Mammary epithelial cell (primary cell): Measurements from ENCODE around the gene TIAM2.

Experiments
- CTCF ChIP-seq, 2 donors: IDR thresholded peaks in 1 of 2; conservative IDR thresholded peaks in 1 of 2; 2 replicates each; pipeline ENCODE4 v1.5.1; 2011 to 2012; ENCODE audit warnings: inconsistent platforms in 2 of 2, low read length in 2 of 2, mild to moderate bottlenecking in 2 of 2, control low read depth in 1 of 2, low read depth in 1 of 2; ENCODE audit not compliant: insufficient read depth in 1 of 2; ENCODE audit errors: extremely low read depth in 1 of 2
- EZH2 ChIP-seq: IDR thresholded peaks from 2 replicates; pipeline ENCODE4 v1.6.1; 2012; ENCODE audit warnings: low read length, inconsistent platforms, borderline replicate concordance

- TF ChIP-seq CTCF (conservative IDR thresholded peaks at IDR 0.05 in 1 of 2, IDR thresholded peaks at IDR 0.05 in 1 of 2; ENCODE audit: extremely low read depth in 1 of 2, insufficient read depth in 1 of 2, low read depth in 1 of 2, low read length in 2 of 2) (no peak), EZH2 (no peak)
Measured at GRCh38 chr6:155033021-155033791, 38.1 kb downstream of the TIAM2 start.
